ENCODE data around the gene ADAMTS2. TPM values are rescaled to one million over a fixed set of nuclear protein-coding genes. Genes with fewer than 3 reads are reported as not detected.

Gene ADAMTS2
- total and polyA plus RNA-seq, 2 of the 4 experiments (the other 2 are of a cell fraction) = 19.0 to 58.8 TPM

- Histone ChIP-seq H3K14ac (replicated peaks; ENCODE audit: low read depth, low read length) (no peak overlapping the region), H2AFZ (replicated peaks; ENCODE audit: low read length, poor library complexity) (peak overlapping the region; percentile 52), H4K91ac (ENCODE audit: insufficient read depth, low read depth, low read length) (no peak overlapping the region), H2BK120ac (ENCODE audit: low read depth, low read length) (no peak overlapping the region), H3K56ac (ENCODE audit: extremely low read depth, insufficient read depth, low read length) (no peak overlapping the region), H3K79me1 (ENCODE audit: low read depth in 1 of 2, low read length in 2 of 2) (peaks cover 15 to 83% of the 10 kb centered on the region in 2 experiments), H4K5ac (ENCODE audit: low read depth, low read length) (no peak overlapping the region), H4K8ac (ENCODE audit: low read depth in 2 of 2, low read length in 2 of 2) (no peak overlapping the region), H3K9me1 (ENCODE audit: insufficient read depth, low read length) (peaks cover 3% of the 10 kb centered on the region; the same call in 1 of the 2 replicates), H2AK9ac (replicated peaks; ENCODE audit: low read depth, low read length, poor library complexity) (peak overlapping the region; percentile 47), H3K36me3 (ENCODE audit: control insufficient read depth, insufficient read depth, low read length) (peaks cover 1% of the 10 kb centered on the region; the same call in 1 of the 2 replicates), H3K4me3 (ENCODE audit: insufficient read depth, low read depth, low read length) (no peak overlapping the region), H3K27me3 (ENCODE audit: control insufficient read depth, insufficient read depth, low read length) (no peaks in the 10 kb centered on the region), H3K9ac (ENCODE audit: low read depth, low read length) (no peak overlapping the region), H3K4me1 (ENCODE audit: control insufficient read depth, insufficient read depth, low read length) (peaks cover 12% of the 10 kb centered on the region), H2BK15ac (ENCODE audit: low read depth, low read length) (no peak overlapping the region), H3K9me3 (ENCODE audit: control insufficient read depth, insufficient read depth, low read length) (no peaks in the 10 kb centered on the region), H4K20me1 (ENCODE audit: insufficient read depth, low read length) (peaks cover 7% of the 10 kb centered on the region), H3K4ac (ENCODE audit: low read depth, low read length) (no peak overlapping the region), H3K4me2 (ENCODE audit: low read depth, low read length) (no peak overlapping the region), H3K23ac (ENCODE audit: low read depth, low read length) (no peak overlapping the region), H3K18ac (ENCODE audit: low read depth, low read length) (no peak overlapping the region), H3K27ac (ENCODE audit: insufficient read depth, low read length) (no peak overlapping the region), H2BK5ac (ENCODE audit: low read depth, low read length, poor library complexity, severe bottlenecking) (no peak overlapping the region), H2BK20ac (ENCODE audit: low read depth, low read length) (no peak overlapping the region), H2AK5ac (ENCODE audit: low read depth, low read length) (no peak overlapping the region)
- in situ Hi-C loops (cut with MboI; ENCODE audit: low sequenced_read_pairs) = no loop called here
- ChIA-PET CTCF (no interaction called here), POLR2A (ENCODE audit: unreplicated experiment) (no interaction called here)
- intact Hi-C loops (cut with micrococcal nuclease) = no loop called here
- dilution Hi-C loops (cut with HindIII; ENCODE audit: low sequenced_read_pairs, unreplicated experiment) = no loop called here
- TF ChIP-seq CHD1 (IDR thresholded peaks at IDR 0.05; ENCODE audit: low read depth, low read length) (no peak), MXI1 (IDR thresholded peaks at IDR 0.05; ENCODE audit: borderline replicate concordance, low read depth, low read length) (no peak), USF2 (IDR thresholded peaks at IDR 0.05; ENCODE audit: low read depth, low read length) (no peak), CEBPB (IDR thresholded peaks at IDR 0.05; ENCODE audit: low read depth, low read length) (no peak), MAFK (IDR thresholded peaks at IDR 0.05; ENCODE audit: low read depth, low read length) (no peak), NFE2L2 (IDR thresholded peaks at IDR 0.05; ENCODE audit: low read depth, low read length) (no peak), BHLHE40 (IDR thresholded peaks at IDR 0.05; ENCODE audit: low read depth, low read length) (no peak), RCOR1 (IDR thresholded peaks at IDR 0.05; ENCODE audit: insufficient replicate concordance, low read length) (no peak), RAD21 (IDR thresholded peaks at IDR 0.05; ENCODE audit: low read length) (no peak), CTCF (conservative IDR thresholded peaks at IDR 0.05; ENCODE audit: low read depth, low read length) (no peak), FOS (IDR thresholded peaks at IDR 0.05; ENCODE audit: low read depth, low read length) (no peak), SMC3 (IDR thresholded peaks at IDR 0.05; ENCODE audit: low read depth, low read length) (no peak), MAZ (IDR thresholded peaks at IDR 0.05; ENCODE audit: borderline replicate concordance, low read depth, low read length) (no peak), RFX5 (IDR thresholded peaks at IDR 0.05; ENCODE audit: low read depth, low read length) (no peak), ELK1 (IDR thresholded peaks at IDR 0.05; ENCODE audit: borderline replicate concordance, low read depth, low read length) (no peak), POLR2A (IDR thresholded peaks at IDR 0.05; ENCODE audit: low read depth, low read length) (no peak)
- no TSS peak for BruUV-seq (replicated peaks)
- DNase-seq (no peak), ATAC-seq (ENCODE audit: low read depth) (no peak)
- 91% methylated on average over 4 of the region's 10 CpGs; no CpG with 5 or more reads in 1 of the 2 experiments for WGBS, 2 experiments (ENCODE audit: extremely low coverage in 2 of 2, insufficient read length in 1 of 2)
These were observed 49.5 kb downstream of the ADAMTS2 start for GRCh38 chr5:179295778-179296149.
